ENCODE data around the gene SNX9.

Gene SNX9

GRCh38 chr6:157906537-157907061 is 83.6 kb downstream of the SNX9 start:
- Mint-ChIP-seq H3K4me1 (peaks cover 21% of the 10 kb centered on the region), H3K4me3 (no peak overlapping the region), H3K36me3 (peaks cover 27% of the 10 kb centered on the region), H3K27me3 (no peaks in the 10 kb centered on the region), H3K27ac (no peak overlapping the region), H3K9me3 (no peaks in the 10 kb centered on the region)
- ATAC-seq (ENCODE audit: low read depth) (no peak), DNase-seq (ENCODE audit: low spot score in 2 of 2) (no peak)

- no peak overlapping the region for H3K4me3 Mint-ChIP-seq
- ATAC-seq (ENCODE audit: low read depth) (no peak), DNase-seq (ENCODE audit: low spot score in 2 of 2) (no peak)
- no peaks in the 10 kb centered on the region for H3K27me3 Mint-ChIP-seq
- H3K4me1 Mint-ChIP-seq: peaks cover 24% of the 10 kb centered on the region
- H3K27ac Mint-ChIP-seq: peak overlapping the region; percentile 31
- H3K9me3 Mint-ChIP-seq: no peaks in the 10 kb centered on the region
- H3K36me3 Mint-ChIP-seq: peaks cover 24% of the 10 kb centered on the region
Observed at GRCh38 chr6:157907651-157908050, 84.6 kb downstream of the SNX9 start.

DNA sequence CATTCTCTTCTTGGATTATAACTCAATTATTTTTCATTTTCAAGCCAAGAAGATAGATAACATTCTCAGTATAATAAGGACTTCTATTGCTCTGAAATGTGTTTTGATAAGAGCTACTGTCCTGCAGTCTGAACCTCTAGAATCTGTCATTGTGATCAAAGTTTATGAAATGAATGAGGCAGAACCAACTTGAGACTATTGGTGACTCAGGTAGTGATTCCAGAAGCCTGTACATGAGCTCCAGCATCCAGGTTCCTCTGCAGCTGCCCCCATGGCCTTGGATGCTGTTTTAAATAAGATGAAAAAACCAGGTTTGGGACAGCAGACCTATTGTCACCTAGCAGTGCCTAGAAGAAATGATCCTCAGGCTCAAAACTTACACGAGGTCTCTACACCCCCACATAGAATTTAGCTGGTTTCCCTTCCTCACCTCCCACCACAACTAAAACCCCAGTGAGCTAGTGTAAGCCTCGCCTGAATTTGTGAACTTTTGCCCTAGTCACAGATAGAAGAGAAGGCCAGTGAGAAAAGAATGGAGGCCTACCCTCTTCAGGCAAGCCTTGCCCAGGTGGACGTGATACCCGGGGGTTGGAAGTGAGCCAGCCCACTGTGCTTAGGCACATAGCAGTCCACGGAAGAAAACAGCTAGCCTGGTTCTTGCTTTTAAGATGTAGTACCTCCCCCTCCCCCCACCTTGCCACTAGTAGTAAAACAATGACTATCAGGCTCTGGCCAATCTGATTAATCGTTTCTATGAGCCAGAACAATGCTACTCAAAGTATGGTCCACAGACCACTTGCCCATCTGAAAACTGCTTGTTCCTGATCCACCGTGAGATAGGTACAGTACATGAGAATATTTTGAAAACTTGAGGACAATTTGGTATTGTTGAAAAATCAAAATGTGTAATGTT is 85.6 kb downstream of the SNX9 start:
- no peak overlapping the region for H3K4me3 Mint-ChIP-seq
- ATAC-seq (ENCODE audit: low read depth) (peak; percentile 66), DNase-seq (ENCODE audit: low spot score in 2 of 2) (no peak)
- H3K36me3 Mint-ChIP-seq: peaks cover 26% of the 10 kb centered on the region
- H3K9me3 Mint-ChIP-seq: no peaks in the 10 kb centered on the region
- peaks cover 26% of the 10 kb centered on the region for H3K4me1 Mint-ChIP-seq
- H3K27ac Mint-ChIP-seq: peak overlapping the region; percentile 31
- H3K27me3 Mint-ChIP-seq: no peaks in the 10 kb centered on the region

DNA sequence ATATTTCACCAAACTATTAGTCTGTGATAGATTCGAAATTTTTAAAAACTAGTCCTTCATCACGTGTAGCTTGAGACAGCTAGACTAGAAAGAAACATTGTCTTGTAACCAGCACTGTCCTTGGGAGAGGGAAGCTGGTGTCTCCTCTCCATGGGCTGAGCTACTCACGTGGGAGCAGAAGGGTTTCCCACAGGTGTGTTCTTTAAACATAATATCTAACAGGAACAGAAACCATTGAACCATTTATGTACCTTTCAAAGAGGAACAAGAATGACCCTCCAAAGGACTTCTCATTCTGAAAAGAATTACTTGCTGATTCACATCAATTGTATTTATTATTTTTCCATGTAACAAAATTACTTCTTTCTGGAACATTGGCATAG is 86.2 kb downstream of the SNX9 start:
- H3K27me3 Mint-ChIP-seq: no peaks in the 10 kb centered on the region
- DNase-seq (ENCODE audit: low spot score in 2 of 2) (no peak), ATAC-seq (ENCODE audit: low read depth) (peak; percentile 84)
- no peak overlapping the region for H3K4me3 Mint-ChIP-seq
- peaks cover 29% of the 10 kb centered on the region for H3K36me3 Mint-ChIP-seq
- peaks cover 29% of the 10 kb centered on the region for H3K4me1 Mint-ChIP-seq
- H3K9me3 Mint-ChIP-seq: no peaks in the 10 kb centered on the region
- H3K27ac Mint-ChIP-seq: peak overlapping the region; percentile 31

DNA sequence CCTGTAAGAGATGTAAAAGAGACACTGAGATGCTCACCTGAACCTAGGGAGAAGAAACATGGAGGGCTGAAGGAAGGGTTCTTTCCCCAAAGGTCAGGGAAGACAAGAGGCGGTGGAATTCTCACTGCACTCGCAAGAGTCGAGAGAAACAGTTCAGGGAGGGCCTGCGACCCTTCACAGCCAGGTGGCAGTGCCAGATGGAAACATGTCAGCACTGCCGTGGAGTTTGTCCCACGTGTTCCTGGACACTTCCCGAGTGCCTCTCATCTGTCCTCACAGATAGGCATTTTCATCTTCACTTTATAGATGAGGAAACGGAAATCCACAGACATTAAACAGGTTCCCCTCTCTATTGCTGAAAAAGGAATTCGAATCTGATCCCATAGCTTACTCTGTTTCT is 88.2 kb downstream of the SNX9 start:
- no peaks in the 10 kb centered on the region for H3K27me3 Mint-ChIP-seq
- no peaks in the 10 kb centered on the region for H3K9me3 Mint-ChIP-seq
- peaks cover 29% of the 10 kb centered on the region for H3K4me1 Mint-ChIP-seq
- DNase-seq (ENCODE audit: low spot score in 2 of 2): no peak
- H3K27ac Mint-ChIP-seq: no peak overlapping the region
- ATAC-seq (ENCODE audit: low read depth): no peak
- H3K4me3 Mint-ChIP-seq: no peak overlapping the region
- H3K36me3 Mint-ChIP-seq: peaks cover 33% of the 10 kb centered on the region

DNA sequence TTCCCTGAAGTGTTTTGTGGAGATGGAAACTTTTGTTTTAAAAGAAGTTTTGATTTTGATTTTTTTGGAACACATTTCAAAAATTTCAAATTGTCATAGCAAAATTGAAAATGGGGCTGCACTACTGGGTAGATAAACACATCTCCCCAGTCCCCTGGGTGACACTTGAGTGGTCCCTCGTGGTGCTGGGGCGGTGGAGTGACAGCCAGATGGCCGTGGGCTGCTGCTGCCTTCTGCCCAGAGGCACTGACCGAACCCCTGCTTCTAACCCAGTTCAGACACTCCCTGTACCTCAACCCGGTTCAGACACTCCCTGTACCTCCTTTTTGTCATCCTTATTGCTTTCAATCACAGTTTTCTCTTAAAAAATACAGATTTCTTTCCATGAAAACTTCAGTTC is 88.7 kb downstream of the SNX9 start:
- H3K9me3 Mint-ChIP-seq: no peaks in the 10 kb centered on the region
- peaks cover 34% of the 10 kb centered on the region for H3K36me3 Mint-ChIP-seq
- H3K27me3 Mint-ChIP-seq: no peaks in the 10 kb centered on the region
- DNase-seq (ENCODE audit: low spot score in 2 of 2): no peak
- no peak overlapping the region for H3K4me3 Mint-ChIP-seq
- H3K4me1 Mint-ChIP-seq: peaks cover 25% of the 10 kb centered on the region
- no peak for ATAC-seq (ENCODE audit: low read depth)
- peak overlapping the region; percentile 55 for H3K27ac Mint-ChIP-seq

- ATAC-seq (ENCODE audit: low read depth): no peak
- H3K4me3 Mint-ChIP-seq: no peak overlapping the region
- peaks cover 25% of the 10 kb centered on the region for H3K4me1 Mint-ChIP-seq
- no peaks in the 10 kb centered on the region for H3K9me3 Mint-ChIP-seq
- no peaks in the 10 kb centered on the region for H3K27me3 Mint-ChIP-seq
- H3K36me3 Mint-ChIP-seq: peaks cover 39% of the 10 kb centered on the region
- no peak for DNase-seq (ENCODE audit: low spot score in 2 of 2)
- H3K27ac Mint-ChIP-seq: peak overlapping the region; percentile 55
Observed at GRCh38 chr6:157912326-157912725, 89.3 kb downstream of the SNX9 start.

- no peaks in the 10 kb centered on the region for H3K27me3 Mint-ChIP-seq
- DNase-seq (ENCODE audit: low spot score in 2 of 2) (no peak), ATAC-seq (ENCODE audit: low read depth) (no peak)
- peaks cover 3% of the 10 kb centered on the region for H3K9me3 Mint-ChIP-seq
- no peak overlapping the region for H3K4me3 Mint-ChIP-seq
- no peak overlapping the region for H3K27ac Mint-ChIP-seq
- no peaks in the 10 kb centered on the region for H3K4me1 Mint-ChIP-seq
- peaks cover 56% of the 10 kb centered on the region for H3K36me3 Mint-ChIP-seq
Observed at GRCh38 chr6:157921685-157922367, 98.8 kb downstream of the SNX9 start.

DNA sequence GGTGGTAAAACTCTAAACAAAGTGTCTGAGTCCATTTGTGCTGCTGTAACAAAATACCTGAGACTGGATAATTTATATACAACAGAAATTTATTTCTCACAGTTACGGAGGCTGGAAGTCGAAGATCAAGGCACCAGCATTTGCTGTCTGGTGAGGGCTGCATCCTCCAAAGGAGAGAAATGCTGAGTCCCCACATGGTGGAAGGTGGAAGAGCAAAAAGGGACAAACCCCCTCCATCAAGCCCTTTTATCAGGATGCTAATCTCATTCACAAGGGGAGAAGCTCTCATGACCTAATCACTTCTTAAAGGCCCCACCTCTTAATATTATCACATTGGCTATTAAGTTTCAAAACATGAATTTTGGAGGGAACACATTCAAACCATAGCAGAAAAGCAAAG is 102.7 kb downstream of the SNX9 start:
- no peaks in the 10 kb centered on the region for H3K9me3 Mint-ChIP-seq
- H3K36me3 Mint-ChIP-seq: peaks cover 39% of the 10 kb centered on the region
- DNase-seq (ENCODE audit: low spot score in 2 of 2) (no peak), ATAC-seq (ENCODE audit: low read depth) (no peak)
- H3K27ac Mint-ChIP-seq: no peak overlapping the region
- H3K4me3 Mint-ChIP-seq: no peak overlapping the region
- no peaks in the 10 kb centered on the region for H3K27me3 Mint-ChIP-seq
- H3K4me1 Mint-ChIP-seq: no peaks in the 10 kb centered on the region

- DNase-seq (ENCODE audit: low spot score in 2 of 2): no peak
- Mint-ChIP-seq H3K4me1 (no peaks in the 10 kb centered on the region), H3K27me3 (no peaks in the 10 kb centered on the region), H3K4me3 (no peak overlapping the region), H3K27ac (no peak overlapping the region), H3K36me3 (peaks cover 37% of the 10 kb centered on the region), H3K9me3 (no peaks in the 10 kb centered on the region)
- ATAC-seq (ENCODE audit: low read depth): no peak
Observed at GRCh38 chr6:157927011-157927410, 104.0 kb downstream of the SNX9 start.

DNA sequence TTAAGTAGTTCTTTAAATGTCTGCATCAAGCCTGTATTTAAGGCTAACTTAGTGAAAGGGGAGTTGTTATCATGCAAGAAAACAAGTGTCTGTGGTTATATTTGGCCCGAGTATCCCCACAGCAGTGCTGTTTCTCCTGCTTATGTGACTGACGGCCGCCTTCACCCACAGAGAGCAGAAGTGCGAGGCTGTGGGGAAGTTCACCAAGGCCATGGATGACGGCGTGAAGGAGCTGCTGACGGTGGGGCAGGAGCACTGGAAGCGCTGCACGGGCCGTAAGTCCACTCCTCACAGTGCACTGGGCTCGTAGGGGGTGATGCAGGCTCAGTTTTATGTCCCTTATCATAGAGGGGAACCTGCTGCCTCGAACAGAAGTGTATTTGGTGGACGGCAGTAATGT is 105.4 kb downstream of the SNX9 start:
- DNase-seq (ENCODE audit: low spot score in 2 of 2): no peak
- Mint-ChIP-seq H3K9me3 (no peaks in the 10 kb centered on the region), H3K27me3 (no peaks in the 10 kb centered on the region), H3K27ac (no peak overlapping the region), H3K36me3 (peaks cover 35% of the 10 kb centered on the region), H3K4me1 (no peaks in the 10 kb centered on the region), H3K4me3 (no peak overlapping the region)
- ATAC-seq (ENCODE audit: low read depth): no peak

DNA sequence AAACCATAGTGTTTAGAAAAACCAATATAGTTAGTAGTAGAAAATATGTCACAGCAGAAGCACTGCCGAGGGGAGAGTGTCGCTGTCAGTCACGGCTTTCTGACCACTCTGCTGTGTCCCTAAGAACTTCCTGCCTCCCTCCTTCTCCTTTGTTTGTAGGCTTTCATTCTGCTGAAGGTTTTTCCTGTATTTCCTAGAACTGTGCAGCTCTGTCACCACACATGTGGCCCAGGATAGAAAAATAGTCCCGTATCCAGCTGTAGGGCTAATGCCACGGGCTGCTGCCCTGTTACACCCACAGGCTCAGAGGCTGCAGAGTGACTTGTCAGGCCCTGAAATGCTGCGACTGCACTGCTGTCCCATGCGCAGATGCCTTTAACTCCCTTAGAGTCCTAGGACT is 106.0 kb downstream of the SNX9 start:
- Mint-ChIP-seq H3K27ac (no peak overlapping the region), H3K4me3 (no peak overlapping the region), H3K27me3 (no peaks in the 10 kb centered on the region), H3K9me3 (no peaks in the 10 kb centered on the region), H3K36me3 (peaks cover 30% of the 10 kb centered on the region), H3K4me1 (no peaks in the 10 kb centered on the region)
- DNase-seq (ENCODE audit: low spot score in 2 of 2) (no peak), ATAC-seq (ENCODE audit: low read depth) (no peak)

DNA sequence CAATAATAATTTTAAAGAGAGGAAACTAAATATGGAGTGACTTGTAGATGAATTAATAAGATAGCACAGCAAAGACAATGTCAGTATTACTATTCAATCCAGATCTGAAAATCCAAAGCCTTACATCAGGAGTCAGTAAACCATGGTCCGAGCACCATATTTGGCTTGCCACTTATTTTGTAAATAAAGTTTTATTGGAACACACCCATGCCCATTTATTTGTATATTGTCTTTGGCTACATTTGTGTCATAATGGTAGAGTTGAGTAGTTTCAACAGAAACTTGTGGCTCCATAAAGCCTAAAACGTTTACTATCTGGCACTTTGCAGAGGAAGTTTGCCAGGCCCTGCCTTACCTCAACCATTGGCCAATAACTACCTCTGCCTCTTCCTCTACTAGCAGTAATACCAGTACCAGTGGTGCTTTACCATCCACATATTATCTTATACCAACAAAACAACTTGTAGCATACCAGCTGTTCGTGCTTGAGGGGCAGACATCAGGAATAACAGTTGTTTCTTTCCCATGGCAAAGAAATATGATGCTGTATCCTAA is 106.8 kb downstream of the SNX9 start:
- H3K27ac Mint-ChIP-seq: no peak overlapping the region

GRCh38 chr6:157935786-157936185 is 112.7 kb downstream of the SNX9 start:
- Mint-ChIP-seq H3K4me3 (no peak overlapping the region), H3K27ac (no peak overlapping the region), H3K36me3 (peaks cover 27% of the 10 kb centered on the region), H3K27me3 (no peaks in the 10 kb centered on the region), H3K4me1 (no peaks in the 10 kb centered on the region), H3K9me3 (no peaks in the 10 kb centered on the region)
- DNase-seq (ENCODE audit: low spot score in 2 of 2) (no peak), ATAC-seq (ENCODE audit: low read depth) (no peak)

More for the DNA sequence above, 106.8 kb downstream of the SNX9 start:
- no peaks in the 10 kb centered on the region for H3K27me3 Mint-ChIP-seq
- no peaks in the 10 kb centered on the region for H3K9me3 Mint-ChIP-seq
- H3K4me3 Mint-ChIP-seq: no peak overlapping the region
- H3K36me3 Mint-ChIP-seq: peaks cover 30% of the 10 kb centered on the region
- no peaks in the 10 kb centered on the region for H3K4me1 Mint-ChIP-seq
- ATAC-seq (ENCODE audit: low read depth): no peak
- no peak for DNase-seq (ENCODE audit: low spot score in 2 of 2)
